OCI-LY1 (cell line): ENCODE data around the gene ETF1.

Source experiments
- EZH2 ChIP-seq: fragments of 200-600 bp; sonication (generic), shearing (Covaris generic); IDR thresholded peaks from 2 replicates; pipeline ENCODE4 v1.8.0; 2017; ENCODE audit warnings: borderline replicate concordance, mixed run types, mild to moderate bottlenecking, antibody characterized with exemption, low read length, moderate library complexity, mixed read lengths
- TF ChIP-seq, protein P1 (sequence below): fragments of 200-600 bp; sonication (generic), shearing (Covaris generic); IDR thresholded peaks from 2 replicates; pipeline ENCODE4 v1.5.1; 2017; ENCODE audit warnings: mild to moderate bottlenecking, antibody characterized with exemption, low read length, moderate library complexity, mixed read lengths

DNA sequence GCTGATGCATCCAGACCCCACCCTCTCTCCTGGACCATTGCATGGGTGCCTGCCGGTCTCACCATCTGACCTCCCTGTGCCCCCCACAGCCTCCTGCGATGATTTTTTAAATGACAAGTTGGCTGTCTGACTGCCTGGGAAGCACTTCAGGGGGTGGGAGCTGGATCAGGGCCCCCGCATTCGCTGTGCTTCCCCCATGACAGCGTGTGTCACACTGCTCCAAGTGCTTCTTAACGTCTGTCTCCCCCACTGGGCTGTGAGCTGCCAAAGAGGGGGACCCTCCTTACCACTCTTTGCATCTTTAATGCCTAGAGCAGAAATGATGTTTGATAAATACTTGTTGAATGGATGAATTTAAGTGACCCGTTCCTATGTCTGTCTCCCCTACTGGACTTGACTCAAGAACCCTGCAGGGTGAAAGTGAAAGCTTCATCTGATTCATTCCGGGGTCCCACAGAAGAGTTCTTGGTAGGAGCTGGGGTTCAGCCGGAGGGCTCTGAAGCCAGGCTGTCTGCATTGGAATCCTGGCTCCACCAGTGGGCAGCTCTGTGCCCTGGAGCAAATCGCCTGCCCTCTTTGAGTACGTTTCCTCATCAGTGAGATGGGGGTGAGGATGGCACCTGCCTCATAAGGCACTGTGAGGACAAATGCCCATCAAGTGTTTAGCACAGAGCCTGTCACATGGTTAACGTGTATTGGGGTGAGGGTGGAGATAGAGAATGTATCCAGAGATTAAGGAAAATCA lies 85.3 kb downstream of the ETF1 start:
- TF ChIP-seq EZH2 = no peak
- TF ChIP-seq, protein P1, sequence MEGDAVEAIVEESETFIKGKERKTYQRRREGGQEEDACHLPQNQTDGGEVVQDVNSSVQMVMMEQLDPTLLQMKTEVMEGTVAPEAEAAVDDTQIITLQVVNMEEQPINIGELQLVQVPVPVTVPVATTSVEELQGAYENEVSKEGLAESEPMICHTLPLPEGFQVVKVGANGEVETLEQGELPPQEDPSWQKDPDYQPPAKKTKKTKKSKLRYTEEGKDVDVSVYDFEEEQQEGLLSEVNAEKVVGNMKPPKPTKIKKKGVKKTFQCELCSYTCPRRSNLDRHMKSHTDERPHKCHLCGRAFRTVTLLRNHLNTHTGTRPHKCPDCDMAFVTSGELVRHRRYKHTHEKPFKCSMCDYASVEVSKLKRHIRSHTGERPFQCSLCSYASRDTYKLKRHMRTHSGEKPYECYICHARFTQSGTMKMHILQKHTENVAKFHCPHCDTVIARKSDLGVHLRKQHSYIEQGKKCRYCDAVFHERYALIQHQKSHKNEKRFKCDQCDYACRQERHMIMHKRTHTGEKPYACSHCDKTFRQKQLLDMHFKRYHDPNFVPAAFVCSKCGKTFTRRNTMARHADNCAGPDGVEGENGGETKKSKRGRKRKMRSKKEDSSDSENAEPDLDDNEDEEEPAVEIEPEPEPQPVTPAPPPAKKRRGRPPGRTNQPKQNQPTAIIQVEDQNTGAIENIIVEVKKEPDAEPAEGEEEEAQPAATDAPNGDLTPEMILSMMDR = no peak
